HK-2 (cell line): ENCODE measurements around the gene TRIL.

ENCODE experiments used
- DNase-seq: peaks from one replicate; pipeline ENCODE4 v3.0.0-alpha.2; 2018; ENCODE audit not compliant: unreplicated experiment

Gene TRIL

GRCh38 chr7:28958235-28958979, at the start of gene TRIL:
TRIL (minus strand) TSS chr7:28958330; CDS start chr7:28958046, 284 bp downstream.
- DNase-seq, result no peak

GRCh38 chr7:29007127-29007526, 49.0 kb upstream of the TRIL start:
- DNase-seq, result no peak

GRCh38 chr7:29005829-29006228, 47.7 kb upstream of the TRIL start:
- no peak for DNase-seq

- no peak for DNase-seq
These were observed 47.3 kb upstream of the TRIL start for GRCh38 chr7:29005406-29005805.

DNA sequence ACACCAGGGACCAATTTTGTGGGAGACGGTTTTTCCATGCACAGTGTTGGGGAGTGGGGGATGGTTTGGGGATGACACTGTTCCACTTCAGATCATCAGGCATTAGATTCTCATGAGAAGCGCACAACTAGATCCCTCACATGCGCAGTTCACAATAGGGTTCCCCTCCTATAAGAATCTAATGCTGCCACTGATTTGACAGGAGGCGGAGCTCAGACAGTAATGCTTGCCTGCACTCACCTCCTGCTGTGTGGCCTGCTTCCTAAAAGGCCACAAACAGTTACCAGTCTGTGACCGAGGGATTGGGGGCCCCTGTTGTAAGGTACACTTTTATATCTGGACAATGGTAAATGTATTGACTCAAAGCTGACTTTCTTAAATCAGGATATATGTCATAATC, 45.6 kb upstream of the TRIL start:
- no peak for DNase-seq

GRCh38 chr7:29000717-29001076, 42.6 kb upstream of the TRIL start:
- DNase-seq, result no peak

DNA sequence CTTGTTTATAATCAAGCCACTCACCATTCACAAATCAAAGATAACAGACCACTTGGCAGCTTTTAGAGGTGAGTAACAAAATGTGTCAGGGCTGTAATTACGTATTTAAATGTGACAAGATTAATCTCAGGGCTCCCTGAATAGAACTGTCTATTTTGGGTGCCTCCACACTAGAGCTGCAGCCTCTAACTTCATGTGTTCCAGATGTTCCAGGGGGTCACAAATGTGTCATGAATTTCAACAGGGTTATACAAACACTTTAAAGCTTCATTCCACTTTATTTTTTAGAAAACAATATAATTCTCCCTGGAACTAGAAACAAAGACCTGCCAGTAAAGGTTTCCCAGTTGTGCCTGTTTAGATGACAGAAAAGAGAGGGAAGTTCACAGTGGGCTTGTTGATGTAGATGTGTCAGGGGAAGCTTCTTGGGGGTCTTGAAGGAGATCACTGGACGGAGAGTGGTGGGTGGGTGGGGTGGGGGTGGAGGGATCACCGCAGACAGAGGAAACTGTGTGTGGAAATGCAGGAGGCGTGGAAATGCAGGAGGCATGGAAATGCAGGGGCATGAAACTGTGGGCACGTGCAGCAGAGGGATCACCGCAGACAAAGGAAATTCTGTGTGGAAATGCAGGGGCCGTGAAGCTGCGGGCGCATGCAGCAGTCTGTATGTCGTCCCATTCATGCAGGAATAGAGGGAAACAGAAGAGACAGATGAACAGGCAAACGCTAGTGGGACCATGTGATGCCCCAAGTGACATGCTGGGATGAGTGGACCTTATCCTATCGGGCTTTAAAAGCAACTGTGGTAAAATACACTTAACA, 42.0 kb upstream of the TRIL start:
- no peak for DNase-seq

DNA sequence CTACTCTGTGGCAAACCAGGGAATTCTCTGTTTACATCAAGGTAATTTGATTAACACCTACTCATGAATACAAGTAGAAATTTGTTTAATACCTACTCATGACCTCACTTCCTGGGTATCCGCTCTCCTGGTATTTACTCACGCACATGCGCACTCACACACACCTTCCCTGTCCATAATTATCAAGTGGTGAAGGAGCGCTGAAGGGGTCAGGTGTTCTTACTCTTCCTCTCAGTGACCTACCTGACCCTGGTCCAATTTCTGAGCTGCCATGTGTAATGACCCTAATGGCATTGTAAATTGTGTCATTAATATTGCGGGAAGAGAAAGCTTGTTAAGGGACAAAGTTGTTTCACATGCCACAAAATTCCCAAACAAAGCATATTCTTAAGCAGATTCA, 41.3 kb upstream of the TRIL start:
- no peak for DNase-seq

DNA sequence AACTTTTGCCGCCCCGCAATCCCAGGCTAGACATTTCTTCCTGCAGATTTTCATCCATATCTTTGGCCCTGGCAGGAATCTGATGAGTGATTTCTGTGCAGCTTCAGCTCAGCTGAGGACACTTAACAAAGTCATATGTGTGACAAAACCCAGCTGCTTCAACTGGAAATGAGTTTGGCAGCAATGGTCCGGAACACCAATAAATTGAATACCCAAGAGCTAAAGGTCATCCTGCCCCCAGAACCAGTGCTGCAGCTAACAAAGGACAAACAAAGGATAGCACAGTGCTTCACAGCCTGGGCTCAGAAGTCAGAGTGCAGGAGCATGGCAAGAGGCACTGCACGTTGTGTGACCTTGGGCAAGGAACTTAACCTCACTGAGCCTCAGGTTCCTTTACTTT, 40.0 kb upstream of the TRIL start:
- DNase-seq, result no peak

- no peak for DNase-seq
These were observed 38.7 kb upstream of the TRIL start for GRCh38 chr7:28996836-28997235.

DNA sequence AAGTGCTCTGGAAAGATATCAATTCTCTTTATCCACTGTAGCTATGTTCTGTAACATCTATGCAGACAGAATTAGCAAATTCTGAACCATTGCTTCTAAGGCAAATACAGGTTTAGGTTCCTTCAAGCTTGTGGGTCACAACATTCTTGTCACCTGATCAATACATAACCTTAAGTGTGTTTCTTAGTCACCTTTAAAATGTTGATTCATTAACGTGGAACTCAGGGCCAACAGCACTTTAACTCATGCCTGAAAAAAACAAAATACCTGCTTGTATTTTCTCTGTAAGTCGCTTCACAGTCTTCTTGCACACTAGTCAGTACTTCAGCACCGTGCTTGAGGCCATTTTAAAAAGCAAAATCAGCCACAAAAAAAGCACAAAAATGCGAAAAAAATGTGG, 35.2 kb upstream of the TRIL start:
- no peak for DNase-seq

DNA sequence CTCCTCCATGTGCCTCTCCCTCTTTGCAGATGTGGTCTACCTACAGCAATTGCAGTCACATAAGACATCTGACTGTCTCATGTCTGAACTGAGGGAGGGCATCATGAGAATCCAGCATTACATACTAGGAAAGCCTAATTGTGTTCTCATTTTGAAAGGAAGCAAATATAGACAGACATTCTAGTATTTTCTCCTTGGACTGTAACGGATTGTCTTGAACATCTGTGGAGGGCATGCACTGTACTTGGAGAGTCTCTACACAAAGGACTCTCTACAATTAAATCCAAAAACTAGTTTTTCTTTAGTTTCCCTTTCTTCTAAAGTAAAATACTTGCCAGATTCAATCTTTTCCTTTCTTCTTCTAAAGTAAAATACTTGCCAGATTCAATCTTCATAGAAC, 34.7 kb upstream of the TRIL start:
- no peak for DNase-seq

GRCh38 chr7:28990200-28990960, 32.2 kb upstream of the TRIL start:
- DNase-seq, result no peak

DNA sequence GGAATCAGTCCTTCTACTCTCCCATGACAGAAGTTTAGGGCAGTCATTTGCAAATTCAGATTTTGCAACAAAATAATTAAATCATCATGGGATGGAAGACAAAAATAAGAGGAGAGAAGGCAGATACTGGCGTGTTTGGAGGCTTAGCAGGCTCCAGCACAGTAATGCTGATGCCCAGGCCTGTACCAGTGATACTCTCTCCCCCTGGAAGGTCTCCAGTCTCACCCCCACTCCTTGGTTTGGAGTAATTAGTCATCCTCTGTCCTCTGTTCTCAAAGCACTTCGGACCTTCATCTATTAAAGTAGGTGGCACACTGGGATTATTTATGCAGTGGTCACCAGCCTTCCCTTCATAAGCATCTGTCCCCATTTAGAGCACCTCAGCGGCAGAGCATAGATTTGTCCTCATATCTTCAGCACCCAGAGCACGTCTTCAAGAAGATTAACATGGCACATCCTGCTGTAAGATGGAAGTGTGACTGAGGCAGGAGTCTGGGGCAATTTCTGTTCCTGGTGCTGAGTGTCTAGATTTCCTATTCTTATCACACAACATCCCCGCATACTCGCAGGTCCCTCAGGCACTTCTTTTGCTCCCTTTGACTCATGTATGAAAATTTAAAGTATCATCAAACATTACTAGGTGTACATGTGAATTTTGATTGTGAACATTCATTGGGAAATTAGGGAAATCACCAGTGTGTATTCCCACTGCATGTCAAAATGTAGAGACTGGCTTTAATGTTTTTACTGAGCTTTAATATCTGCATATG, 31.3 kb upstream of the TRIL start:
- no peak for DNase-seq

- no peak for DNase-seq
These were observed 30.7 kb upstream of the TRIL start for GRCh38 chr7:28988810-28989209.

GRCh38 chr7:28988091-28988490, 30.0 kb upstream of the TRIL start:
- DNase-seq, result no peak

DNA sequence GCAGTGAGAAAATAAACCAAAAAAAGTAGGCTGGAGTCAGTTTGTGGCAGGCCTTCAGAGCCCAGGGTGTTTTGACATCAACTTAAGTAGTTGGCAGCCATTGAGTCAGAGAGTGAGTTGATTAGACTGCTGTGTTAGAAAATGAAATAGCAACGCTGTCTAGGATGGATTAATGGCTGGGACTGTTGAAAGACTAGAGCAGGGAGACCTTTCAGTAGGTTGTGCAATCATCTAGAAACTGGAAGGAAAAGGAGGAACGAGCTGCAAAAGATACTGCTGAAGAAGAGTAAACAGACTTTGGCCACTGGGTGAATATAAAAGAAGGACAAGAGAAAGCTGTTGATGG, 28.6 kb upstream of the TRIL start:
- DNase-seq, result no peak

GRCh38 chr7:28986028-28986764, 28.1 kb upstream of the TRIL start:
- no peak for DNase-seq

DNA sequence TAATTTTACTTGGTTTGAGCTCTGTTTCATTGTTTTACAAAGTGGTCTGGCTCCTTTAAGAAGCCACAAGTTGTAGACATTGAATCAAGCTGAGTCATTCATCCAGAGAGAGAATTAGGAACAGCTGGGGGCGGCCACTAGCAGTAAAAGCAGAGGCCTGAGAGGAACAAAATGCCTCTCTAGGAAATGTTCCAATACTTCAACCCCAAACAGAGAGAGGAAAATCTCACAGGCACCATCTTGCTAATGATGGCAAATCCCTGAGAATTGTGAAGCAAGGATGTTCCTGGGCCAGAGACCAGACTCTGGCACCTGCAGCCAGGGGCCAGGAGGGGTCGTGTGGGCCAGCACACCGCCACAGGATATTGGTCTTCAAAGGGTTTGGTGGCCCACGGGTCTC, 26.5 kb upstream of the TRIL start:
- DNase-seq, result no peak

GRCh38 chr7:28984217-28984616, 26.1 kb upstream of the TRIL start:
- DNase-seq, result no peak
